OCI-LY3 (cell line): ENCODE data around the gene CD3G.
A peak's percentile ranks its signal among the peaks of the same experiment; 100 is the strongest.

Experiments
- H2AFZ ChIP-seq: fragments of 200-600, 300-600 bp; shearing (Covaris generic); 2 replicates; pipeline ENCODE4 v1.6.0; 2014; ENCODE audit warnings: antibody characterized with exemption, low read depth, low read length
- H3K27ac ChIP-seq: fragments of 200-600, 300-600 bp; sonication (generic); 2 replicates; pipeline ENCODE4 v1.5.1; 2014; ENCODE audit warnings: mild to moderate bottlenecking, low read length, moderate library complexity, mixed read lengths
- H3K27me3 ChIP-seq: fragments of 200-600, 300-600 bp; sonication (generic); 2 replicates; pipeline ENCODE4 v1.6.1; 2014; ENCODE audit warnings: low read depth, low read length, mixed read lengths
- H3K36me3 ChIP-seq: fragments of 200-600, 300-600 bp; sonication (generic); replicated peaks from 2 replicates; pipeline ENCODE3; 2014; ENCODE audit warnings: low read depth, low read length, mixed read lengths
- H3K4me1 ChIP-seq: fragments of 300-600, 200-600 bp; sonication (generic); 2 replicates; pipeline ENCODE4 v1.6.1; 2014; ENCODE audit warnings: low read length, mixed read lengths
- H3K4me2 ChIP-seq: fragments of 200-600, 300-600 bp; sonication (generic); 2 replicates; pipeline ENCODE4 v1.6.1; 2014; ENCODE audit warnings: low read length, mixed read lengths
- H3K4me3 ChIP-seq: fragments of 300-600, 200-600 bp; sonication (generic); 2 replicates; pipeline ENCODE4 v1.5.1; 2014; ENCODE audit warnings: antibody characterized with exemption, mild to moderate bottlenecking, low read length, moderate library complexity
- H3K79me2 ChIP-seq: fragments of 300-600, 200-600 bp; shearing (Covaris generic); 2 replicates; pipeline ENCODE4 v1.6.1; 2014; ENCODE audit warnings: mild to moderate bottlenecking, low read length, mixed read lengths
- H3K9ac ChIP-seq: fragments of 300-600, 200-600 bp; shearing (Covaris generic); 2 replicates; pipeline ENCODE4 v1.6.0; 2014; ENCODE audit warnings: mild to moderate bottlenecking, low read length, moderate library complexity
- H3K9me3 ChIP-seq: fragments of 200-600, 300-600 bp; shearing (Covaris generic); 2 replicates; pipeline ENCODE4 v1.6.1; 2014; ENCODE audit warnings: low read length, mixed read lengths; ENCODE audit not compliant: insufficient read depth
- H4K20me1 ChIP-seq: fragments of 200-600, 300-600 bp; sonication (generic); 2 replicates; pipeline ENCODE4 v1.6.1; 2016; ENCODE audit warnings: low read length, mixed read lengths; ENCODE audit not compliant: insufficient read depth
- EZH2phosphoT487 ChIP-seq: fragments of 200-600 bp; shearing (Covaris generic); IDR thresholded peaks from 2 replicates; pipeline ENCODE4 v1.6.1; 2018; ENCODE audit warnings: antibody characterized with exemption, mixed run types, low read depth
- TF ChIP-seq, protein P1 (sequence below): fragments of 200-600, 300-600 bp; sonication (generic); IDR thresholded peaks from 2 replicates; pipeline ENCODE4 v1.5.1; 2014; ENCODE audit warnings: antibody characterized with exemption, low read length, low read depth

CD3G gene

GRCh38 chr11:118342503-118343161 is 1.5 kb upstream of the CD3G start, which contains the start of gene CD3D:
Gene CD3D, minus strand, starts transcription at chr11:118342705. Its CDS starts 98 bp downstream, at chr11:118342607.
- peaks cover 4% of the 10 kb centered on the region; the same call in 1 of the 2 replicates for H3K27me3 ChIP-seq
- no peak within 1 kb of the TSS for H3K4me3 ChIP-seq
- H4K20me1 ChIP-seq, result no peaks in the 10 kb centered on the region
- H2AFZ ChIP-seq, result no peak within 1 kb of the TSS
- no peaks in the 10 kb centered on the region for H3K36me3 ChIP-seq
- H3K27ac ChIP-seq, result no peak within 1 kb of the TSS
- no peaks in the 10 kb centered on the region for H3K9me3 ChIP-seq
- H3K9ac ChIP-seq, result no peak within 1 kb of the TSS
- TF ChIP-seq, protein P1, sequence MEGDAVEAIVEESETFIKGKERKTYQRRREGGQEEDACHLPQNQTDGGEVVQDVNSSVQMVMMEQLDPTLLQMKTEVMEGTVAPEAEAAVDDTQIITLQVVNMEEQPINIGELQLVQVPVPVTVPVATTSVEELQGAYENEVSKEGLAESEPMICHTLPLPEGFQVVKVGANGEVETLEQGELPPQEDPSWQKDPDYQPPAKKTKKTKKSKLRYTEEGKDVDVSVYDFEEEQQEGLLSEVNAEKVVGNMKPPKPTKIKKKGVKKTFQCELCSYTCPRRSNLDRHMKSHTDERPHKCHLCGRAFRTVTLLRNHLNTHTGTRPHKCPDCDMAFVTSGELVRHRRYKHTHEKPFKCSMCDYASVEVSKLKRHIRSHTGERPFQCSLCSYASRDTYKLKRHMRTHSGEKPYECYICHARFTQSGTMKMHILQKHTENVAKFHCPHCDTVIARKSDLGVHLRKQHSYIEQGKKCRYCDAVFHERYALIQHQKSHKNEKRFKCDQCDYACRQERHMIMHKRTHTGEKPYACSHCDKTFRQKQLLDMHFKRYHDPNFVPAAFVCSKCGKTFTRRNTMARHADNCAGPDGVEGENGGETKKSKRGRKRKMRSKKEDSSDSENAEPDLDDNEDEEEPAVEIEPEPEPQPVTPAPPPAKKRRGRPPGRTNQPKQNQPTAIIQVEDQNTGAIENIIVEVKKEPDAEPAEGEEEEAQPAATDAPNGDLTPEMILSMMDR, result no peak
- TF ChIP-seq EZH2phosphoT487, result no peak
- H3K4me1 ChIP-seq, result peaks cover 2% of the 10 kb centered on the region; the same call in 1 of the 2 replicates
- no peak within 1 kb of the TSS; the same call in 1 of the 2 replicates for H3K4me2 ChIP-seq
- no peaks in the 10 kb centered on the region for H3K79me2 ChIP-seq

- TF ChIP-seq, protein P1, result no peak
- no peak for TF ChIP-seq EZH2phosphoT487
- Histone ChIP-seq H3K79me2 (no peaks in the 10 kb centered on the region), H4K20me1 (no peaks in the 10 kb centered on the region), H3K27me3 (peaks cover 4% of the 10 kb centered on the region), H3K27ac (no peak overlapping the region), H3K9me3 (no peaks in the 10 kb centered on the region), H3K9ac (no peak overlapping the region), H3K4me1 (peaks cover 2% of the 10 kb centered on the region; the same call in 1 of the 2 replicates), H3K4me3 (no peak overlapping the region), H3K36me3 (no peaks in the 10 kb centered on the region), H2AFZ (no peak overlapping the region), H3K4me2 (no peak overlapping the region; the same call in 1 of the 2 replicates)
Observed at GRCh38 chr11:118343248-118343647, 896 bp upstream of the CD3G start.

GRCh38 chr11:118349475-118349874 is 5.3 kb downstream of the CD3G start:
- Histone ChIP-seq H3K9ac (no peak overlapping the region), H3K9me3 (no peaks in the 10 kb centered on the region), H3K27me3 (peaks cover 31% of the 10 kb centered on the region), H3K79me2 (no peaks in the 10 kb centered on the region), H3K27ac (no peak overlapping the region), H2AFZ (no peak overlapping the region), H3K4me1 (peaks cover 3% of the 10 kb centered on the region; the same call in 1 of the 2 replicates), H3K4me3 (no peak overlapping the region), H3K36me3 (no peaks in the 10 kb centered on the region), H3K4me2 (peak overlapping the region; percentile 9; the same call in 1 of the 2 replicates), H4K20me1 (no peaks in the 10 kb centered on the region)
- TF ChIP-seq, protein P1, result no peak
- TF ChIP-seq EZH2phosphoT487, result no peak

DNA sequence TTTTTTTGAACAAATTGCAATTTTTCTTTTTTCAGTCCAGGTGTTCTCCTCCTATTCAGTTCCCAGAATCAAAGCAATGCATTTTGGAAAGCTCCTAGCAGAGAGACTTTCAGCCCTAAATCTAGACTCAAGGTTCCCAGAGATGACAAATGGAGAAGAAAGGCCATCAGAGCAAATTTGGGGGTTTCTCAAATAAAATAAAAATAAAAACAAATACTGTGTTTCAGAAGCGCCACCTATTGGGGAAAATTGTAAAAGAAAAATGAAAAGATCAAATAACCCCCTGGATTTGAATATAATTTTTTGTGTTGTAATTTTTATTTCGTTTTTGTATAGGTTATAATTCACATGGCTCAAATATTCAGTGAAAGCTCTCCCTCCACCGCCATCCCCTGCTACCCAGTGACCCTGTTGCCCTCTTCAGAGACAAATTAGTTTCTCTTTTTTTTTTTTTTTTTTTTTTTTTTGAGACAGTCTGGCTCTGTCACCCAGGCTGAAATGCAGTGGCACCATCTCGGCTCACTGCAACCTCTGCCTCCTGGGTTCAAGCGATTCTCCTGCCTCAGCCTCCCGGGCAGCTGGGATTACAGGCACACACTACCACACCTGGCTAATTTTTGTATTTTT is 9.1 kb downstream of the CD3G start:
- no peak for TF ChIP-seq EZH2phosphoT487
- TF ChIP-seq, protein P1, result peak; percentile 80
- no peaks in the 10 kb centered on the region for H3K79me2 ChIP-seq
- no peaks in the 10 kb centered on the region for H4K20me1 ChIP-seq
- H3K4me2 ChIP-seq, result peak overlapping the region; percentile 45
- peaks cover 27% of the 10 kb centered on the region for H3K27me3 ChIP-seq
- peaks cover 3% of the 10 kb centered on the region; the same call in 1 of the 2 replicates for H3K4me1 ChIP-seq
- no peaks in the 10 kb centered on the region for H3K36me3 ChIP-seq
- no peak overlapping the region for H3K9ac ChIP-seq
- no peaks in the 10 kb centered on the region for H3K9me3 ChIP-seq
- H3K27ac ChIP-seq, result no peak overlapping the region
- H3K4me3 ChIP-seq, result peak overlapping the region; percentile 39; the same call in 1 of the 2 replicates
- no peak overlapping the region for H2AFZ ChIP-seq
